ENCODE results near the gene SH3TC2. TPM values are rescaled to one million over a fixed set of nuclear protein-coding genes. Genes with fewer than 3 reads are reported as not detected.

Gene SH3TC2
- total RNA-seq, 2 experiments from 2014 or later = not detected

DNA sequence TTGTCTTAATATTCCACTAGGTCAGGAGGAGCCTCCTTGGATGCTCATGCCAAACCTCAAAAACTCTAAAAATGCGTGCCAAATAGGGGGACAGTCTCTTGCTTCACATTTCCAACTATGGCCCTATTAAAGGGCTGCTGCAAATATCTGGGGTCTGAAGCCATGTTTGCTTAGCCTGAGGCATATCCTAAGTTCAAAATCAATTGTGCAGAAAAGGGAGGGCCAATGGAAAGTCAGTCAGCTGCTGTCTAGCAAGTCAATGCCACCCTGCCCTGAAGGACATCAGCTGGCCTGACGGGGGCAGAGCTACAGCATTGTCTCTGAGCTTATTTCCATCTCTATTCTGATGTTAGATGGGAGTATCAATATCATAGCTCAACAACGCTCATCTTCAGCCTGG, 93.6 kb downstream of the SH3TC2 start:
- intact Hi-C loops (cut with DNase I, micrococcal nuclease) = no loop called here
- no peaks in the 10 kb centered on the region for H3K4me1 Mint-ChIP-seq
- no peaks in the 10 kb centered on the region for H3K36me3 Mint-ChIP-seq (ENCODE audit: low read depth)
- CTCF ChIA-PET = interaction anchor here (1.1 to 1.2 kb wide), 2 partner anchors 11 to 236 kb away, joined by 3 to 10 read pairs; no protein-coding TSS in a partner anchor
- peaks cover 3% of the 10 kb centered on the region for H3K27me3 Mint-ChIP-seq
- ATAC-seq (no peak), DNase-seq (no peak)
- POLR2A ChIA-PET = no interaction called here
- no peaks in the 10 kb centered on the region for H3K9me3 Mint-ChIP-seq (ENCODE audit: low read depth)
- H3K4me3 Mint-ChIP-seq = no peak overlapping the region
- H3K27ac Mint-ChIP-seq = no peak overlapping the region

DNA sequence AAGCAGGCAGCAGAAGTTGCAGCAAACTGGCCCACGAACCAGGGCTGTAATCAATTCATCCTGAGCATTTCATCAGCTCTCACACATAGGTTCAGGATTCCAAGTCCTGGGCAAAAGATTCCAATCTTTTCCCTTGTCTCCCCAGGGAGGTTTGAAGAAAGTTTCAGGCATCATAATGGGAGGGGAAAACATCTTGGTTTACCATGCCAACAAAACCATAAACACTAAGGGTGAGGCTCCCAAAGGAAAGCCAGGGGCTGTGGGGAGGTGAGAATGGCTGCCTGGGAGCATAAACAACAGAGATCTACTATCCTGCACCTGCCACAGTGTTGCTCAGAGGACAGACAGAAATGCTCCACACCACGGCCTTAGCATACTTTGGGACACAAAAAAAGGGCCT, 94.6 kb downstream of the SH3TC2 start:
- Mint-ChIP-seq H3K27ac (no peak overlapping the region), H3K36me3 (ENCODE audit: low read depth) (no peaks in the 10 kb centered on the region), H3K4me3 (no peak overlapping the region), H3K4me1 (no peaks in the 10 kb centered on the region), H3K27me3 (no peaks in the 10 kb centered on the region), H3K9me3 (ENCODE audit: low read depth) (no peaks in the 10 kb centered on the region)
- intact Hi-C loops (cut with DNase I, micrococcal nuclease) = no loop called here
- DNase-seq = no peak
- CTCF ChIA-PET = interaction anchor here (1.1 to 1.3 kb wide), 3 partner anchors 10 to 67 kb away, joined by 3 to 4 read pairs (median 3); no protein-coding TSS in a partner anchor
- ATAC-seq = no peak
- POLR2A ChIA-PET = no interaction called here

DNA sequence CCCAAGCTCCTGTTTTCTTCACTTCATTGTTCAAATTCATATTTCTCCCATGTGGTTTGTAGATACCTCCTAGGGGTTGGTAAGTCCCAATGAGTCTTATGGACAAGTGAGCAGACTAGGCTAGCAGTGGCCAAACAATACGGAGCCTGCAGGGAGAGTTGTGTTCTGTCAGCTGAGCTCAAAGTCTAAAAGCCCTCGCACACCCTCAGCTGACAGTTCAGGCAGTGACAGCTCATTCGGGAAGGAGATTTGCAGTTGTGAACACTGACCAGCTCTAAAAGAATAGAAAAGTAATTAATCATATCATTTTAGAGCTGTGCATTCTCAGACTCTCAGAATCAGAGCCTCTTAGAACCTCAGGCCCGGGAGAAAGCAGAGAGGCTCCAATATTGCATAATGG, 95.1 kb downstream of the SH3TC2 start:
- Mint-ChIP-seq H3K4me1 (no peaks in the 10 kb centered on the region), H3K27me3 (no peaks in the 10 kb centered on the region), H3K36me3 (ENCODE audit: low read depth) (no peaks in the 10 kb centered on the region), H3K27ac (no peak overlapping the region), H3K4me3 (no peak overlapping the region), H3K9me3 (ENCODE audit: low read depth) (no peaks in the 10 kb centered on the region)
- no peak for ATAC-seq
- POLR2A ChIA-PET = no interaction called here
- intact Hi-C loops (cut with DNase I, micrococcal nuclease) = no loop called here
- DNase-seq = no peak
- CTCF ChIA-PET = interaction anchor here (0.6 to 1.3 kb wide), 4 partner anchors 10 to 485 kb away, joined by 3 to 4 read pairs (median 3); no protein-coding TSS in a partner anchor

DNA sequence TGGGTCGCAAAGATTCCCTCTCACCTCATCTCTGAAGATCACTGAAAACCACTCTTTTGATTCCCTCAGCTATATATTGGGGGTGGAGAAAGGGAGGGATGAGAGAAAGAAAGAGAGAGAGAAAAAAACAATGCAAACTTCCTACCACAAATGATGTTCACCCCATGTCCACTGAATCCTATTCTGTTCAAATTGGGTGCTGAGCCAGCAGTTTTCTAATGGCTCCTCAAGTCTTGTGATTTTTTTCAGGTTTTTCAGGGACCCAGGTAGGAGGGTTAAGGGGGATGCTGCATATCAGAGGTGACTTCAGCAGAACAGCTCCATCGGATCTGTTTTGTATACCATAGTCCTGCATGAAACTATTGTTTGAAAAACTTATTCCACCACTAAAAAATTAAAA, 95.9 kb downstream of the SH3TC2 start:
- no peak for ATAC-seq
- H3K36me3 Mint-ChIP-seq (ENCODE audit: low read depth) = no peaks in the 10 kb centered on the region
- H3K27ac Mint-ChIP-seq = no peak overlapping the region
- H3K4me1 Mint-ChIP-seq = no peaks in the 10 kb centered on the region
- CTCF ChIA-PET = interaction anchor here (0.6 to 1.3 kb wide), 4 partner anchors 9 to 484 kb away, joined by 3 to 4 read pairs (median 3); no protein-coding TSS in a partner anchor
- H3K9me3 Mint-ChIP-seq (ENCODE audit: low read depth) = no peaks in the 10 kb centered on the region
- no peak overlapping the region for H3K4me3 Mint-ChIP-seq
- H3K27me3 Mint-ChIP-seq = no peaks in the 10 kb centered on the region
- intact Hi-C loops (cut with DNase I, micrococcal nuclease) = no loop called here
- DNase-seq = no peak
- POLR2A ChIA-PET = no interaction called here

DNA sequence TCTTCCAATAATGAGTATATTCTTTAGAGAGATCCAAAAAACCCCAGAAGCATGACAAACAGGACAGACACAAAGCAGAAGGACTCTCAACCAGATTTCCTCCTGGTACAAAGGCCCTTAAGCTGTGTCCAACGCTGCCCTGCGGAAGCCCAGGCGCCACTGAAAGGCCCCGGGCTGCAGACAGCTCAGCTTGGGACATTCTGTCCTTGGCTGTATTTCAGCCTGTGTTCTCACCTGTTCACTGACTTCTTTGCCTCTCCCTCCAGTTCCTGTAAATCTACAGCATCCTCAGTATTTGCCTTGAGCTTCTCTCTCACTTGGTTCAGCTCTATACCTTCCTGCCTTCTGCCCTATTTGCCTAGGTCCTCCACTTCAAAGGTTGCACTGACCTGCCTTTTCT, 96.5 kb downstream of the SH3TC2 start:
- no peaks in the 10 kb centered on the region for H3K27me3 Mint-ChIP-seq
- intact Hi-C loops (cut with DNase I, micrococcal nuclease) = no loop called here
- no peaks in the 10 kb centered on the region for H3K36me3 Mint-ChIP-seq (ENCODE audit: low read depth)
- ATAC-seq (no peak), DNase-seq (no peak)
- CTCF ChIA-PET = interaction anchor here (0.5 to 1.1 kb wide), 2 partner anchors 53 to 225 kb away, joined by 3 read pairs; no protein-coding TSS in a partner anchor
- POLR2A ChIA-PET = interaction anchor here (0.6 kb wide), 1 partner anchor 582 kb away, joined by 3 read pairs; no protein-coding TSS in a partner anchor
- no peaks in the 10 kb centered on the region for H3K9me3 Mint-ChIP-seq (ENCODE audit: low read depth)
- H3K27ac Mint-ChIP-seq = no peak overlapping the region
- no peak overlapping the region for H3K4me3 Mint-ChIP-seq
- no peaks in the 10 kb centered on the region for H3K4me1 Mint-ChIP-seq

DNA sequence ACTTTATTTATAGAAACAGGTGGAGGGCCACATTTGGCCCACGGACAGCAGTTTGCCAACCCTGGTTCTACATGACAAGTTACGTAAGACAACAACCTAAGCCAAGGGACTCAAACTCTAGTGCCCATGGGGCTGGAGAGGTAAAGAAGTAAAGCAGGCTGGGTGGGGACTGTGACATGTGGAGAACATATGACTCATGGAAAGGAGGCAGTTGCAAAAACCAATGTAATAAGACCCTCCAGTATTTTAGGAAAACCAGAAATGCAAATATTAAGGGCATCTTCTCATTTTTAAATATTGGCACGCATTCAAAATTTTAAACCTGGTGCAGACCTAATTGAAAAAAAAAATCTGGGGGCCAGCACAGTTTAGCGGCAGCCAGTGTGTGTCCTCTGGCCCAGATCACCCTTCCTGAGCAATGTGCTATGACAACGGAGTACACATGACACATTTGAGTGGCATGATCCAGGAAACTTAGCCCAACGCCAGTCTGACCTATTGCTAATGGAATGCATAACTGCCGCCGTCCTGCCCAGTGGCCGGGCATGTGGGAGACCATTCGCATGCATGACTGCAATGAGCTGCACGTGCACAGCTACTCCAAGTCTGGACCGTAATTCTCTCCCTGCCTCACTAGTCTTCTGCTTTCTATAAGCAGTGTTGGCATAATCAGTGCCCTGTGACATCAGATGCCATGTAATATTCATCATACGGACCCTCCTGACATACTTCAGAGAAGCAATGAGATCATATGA, 97.2 kb downstream of the SH3TC2 start:
- Mint-ChIP-seq H3K27ac (no peak overlapping the region), H3K9me3 (ENCODE audit: low read depth) (no peaks in the 10 kb centered on the region), H3K4me3 (no peak overlapping the region), H3K4me1 (no peaks in the 10 kb centered on the region), H3K27me3 (no peaks in the 10 kb centered on the region), H3K36me3 (ENCODE audit: low read depth) (no peaks in the 10 kb centered on the region)
- ChIA-PET POLR2A (interaction anchor here (0.6 kb wide), 1 partner anchor 582 kb away, joined by 3 read pairs; no protein-coding TSS in a partner anchor), CTCF (interaction anchor here (0.5 to 0.8 kb wide), 2 partner anchors 9 to 225 kb away, joined by 3 read pairs; no protein-coding TSS in a partner anchor)
- ATAC-seq (no peak), DNase-seq (no peak)
- intact Hi-C loops (cut with DNase I, micrococcal nuclease) = no loop called here

DNA sequence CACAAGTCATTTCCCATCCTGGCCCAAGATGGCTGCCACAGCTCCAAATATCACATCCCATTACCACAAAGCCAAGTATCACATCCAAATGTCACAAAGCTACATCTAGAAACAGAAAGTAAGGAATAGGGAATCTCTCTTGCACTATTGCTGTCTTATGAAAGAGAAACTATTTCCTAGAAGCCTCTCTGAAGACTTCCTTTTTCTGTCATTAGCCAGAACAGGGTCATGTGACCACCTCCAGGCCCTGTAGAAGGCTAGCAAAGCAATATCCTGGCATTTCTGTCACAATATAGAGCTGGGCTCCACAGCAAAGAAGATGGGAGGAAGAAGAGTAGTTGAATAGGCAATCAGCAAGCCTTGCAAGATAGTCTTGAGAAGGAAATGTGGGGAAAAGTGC, 99.2 kb downstream of the SH3TC2 start:
- no peaks in the 10 kb centered on the region for H3K27me3 Mint-ChIP-seq
- no peak overlapping the region for H3K4me3 Mint-ChIP-seq
- intact Hi-C loops (cut with DNase I, micrococcal nuclease) = no loop called here
- H3K4me1 Mint-ChIP-seq = no peaks in the 10 kb centered on the region
- ATAC-seq (no peak), DNase-seq (no peak)
- no peaks in the 10 kb centered on the region for H3K36me3 Mint-ChIP-seq (ENCODE audit: low read depth)
- H3K9me3 Mint-ChIP-seq (ENCODE audit: low read depth) = no peaks in the 10 kb centered on the region
- ChIA-PET CTCF (interaction anchor here (0.7 to 8.6 kb wide), 3 partner anchors 9 to 227 kb away, joined by 3 to 173 read pairs (median 3); no protein-coding TSS in a partner anchor), POLR2A (no interaction called here)
- H3K27ac Mint-ChIP-seq = no peak overlapping the region

DNA sequence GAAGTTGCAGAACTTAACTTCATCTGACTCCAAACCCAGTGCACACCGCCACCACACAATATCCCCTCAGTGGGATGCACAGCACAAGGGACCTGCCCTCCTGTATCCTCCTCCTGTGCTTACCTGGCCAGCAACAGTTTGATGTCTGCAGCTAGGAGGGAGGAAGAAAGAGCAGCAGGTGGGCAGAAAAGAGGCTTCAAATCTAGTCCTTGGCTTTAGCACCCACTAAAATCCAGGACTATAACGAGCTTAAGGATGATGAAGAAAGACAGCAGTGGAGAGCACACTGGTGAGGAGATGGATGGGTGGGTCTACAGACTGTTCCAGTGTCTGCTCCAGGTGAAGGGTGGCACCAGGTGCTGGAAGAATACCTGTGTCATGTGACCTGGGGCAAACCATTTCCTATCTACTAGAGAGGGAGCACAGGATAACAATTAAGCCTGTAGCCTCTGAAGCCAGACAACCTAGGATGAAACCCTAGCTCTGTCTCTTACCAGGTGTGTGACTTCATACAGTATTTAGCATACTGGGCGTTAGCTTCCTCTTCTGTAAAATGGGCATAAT, 100.0 kb downstream of the SH3TC2 start:
- CTCF ChIA-PET = interaction anchor here (0.6 to 8.6 kb wide), 4 partner anchors 8 to 1385 kb away, joined by 3 to 173 read pairs (median 4); no protein-coding TSS in a partner anchor
- H3K27me3 Mint-ChIP-seq = no peaks in the 10 kb centered on the region
- intact Hi-C loops (cut with DNase I, micrococcal nuclease) = no loop called here
- H3K27ac Mint-ChIP-seq = no peak overlapping the region
- POLR2A ChIA-PET = no interaction called here
- no peaks in the 10 kb centered on the region for H3K9me3 Mint-ChIP-seq (ENCODE audit: low read depth)
- H3K4me1 Mint-ChIP-seq = no peaks in the 10 kb centered on the region
- H3K4me3 Mint-ChIP-seq = no peak overlapping the region
- DNase-seq (no peak), ATAC-seq (no peak)
- H3K36me3 Mint-ChIP-seq (ENCODE audit: low read depth) = no peaks in the 10 kb centered on the region

DNA sequence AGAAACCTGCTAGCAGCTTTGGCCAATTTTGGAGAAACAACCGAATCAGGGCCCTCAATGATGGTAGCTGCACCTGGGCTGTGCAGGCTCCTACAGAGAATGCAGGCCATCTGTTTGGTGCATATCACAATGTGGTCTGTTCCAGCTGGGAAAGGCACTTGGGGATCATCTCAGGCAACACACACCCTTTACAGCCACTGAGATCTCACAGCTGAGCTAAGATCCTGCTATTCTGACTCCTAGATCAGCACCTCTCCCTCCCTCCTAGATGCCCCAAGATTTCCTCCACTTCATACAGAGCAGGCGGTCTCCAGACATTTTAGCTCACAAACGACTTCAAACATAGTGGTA, 100.7 kb downstream of the SH3TC2 start:
- Mint-ChIP-seq H3K4me3 (no peak overlapping the region), H3K4me1 (no peaks in the 10 kb centered on the region), H3K36me3 (ENCODE audit: low read depth) (no peaks in the 10 kb centered on the region), H3K9me3 (ENCODE audit: low read depth) (no peaks in the 10 kb centered on the region), H3K27ac (no peak overlapping the region), H3K27me3 (no peaks in the 10 kb centered on the region)
- ChIA-PET CTCF (interaction anchor here (1.1 to 8.6 kb wide), 2 partner anchors 11 to 226 kb away, joined by 5 to 173 read pairs; no protein-coding TSS in a partner anchor), POLR2A (no interaction called here)
- no peak for ATAC-seq
- intact Hi-C loops (cut with DNase I, micrococcal nuclease) = no loop called here
- DNase-seq = no peak

DNA sequence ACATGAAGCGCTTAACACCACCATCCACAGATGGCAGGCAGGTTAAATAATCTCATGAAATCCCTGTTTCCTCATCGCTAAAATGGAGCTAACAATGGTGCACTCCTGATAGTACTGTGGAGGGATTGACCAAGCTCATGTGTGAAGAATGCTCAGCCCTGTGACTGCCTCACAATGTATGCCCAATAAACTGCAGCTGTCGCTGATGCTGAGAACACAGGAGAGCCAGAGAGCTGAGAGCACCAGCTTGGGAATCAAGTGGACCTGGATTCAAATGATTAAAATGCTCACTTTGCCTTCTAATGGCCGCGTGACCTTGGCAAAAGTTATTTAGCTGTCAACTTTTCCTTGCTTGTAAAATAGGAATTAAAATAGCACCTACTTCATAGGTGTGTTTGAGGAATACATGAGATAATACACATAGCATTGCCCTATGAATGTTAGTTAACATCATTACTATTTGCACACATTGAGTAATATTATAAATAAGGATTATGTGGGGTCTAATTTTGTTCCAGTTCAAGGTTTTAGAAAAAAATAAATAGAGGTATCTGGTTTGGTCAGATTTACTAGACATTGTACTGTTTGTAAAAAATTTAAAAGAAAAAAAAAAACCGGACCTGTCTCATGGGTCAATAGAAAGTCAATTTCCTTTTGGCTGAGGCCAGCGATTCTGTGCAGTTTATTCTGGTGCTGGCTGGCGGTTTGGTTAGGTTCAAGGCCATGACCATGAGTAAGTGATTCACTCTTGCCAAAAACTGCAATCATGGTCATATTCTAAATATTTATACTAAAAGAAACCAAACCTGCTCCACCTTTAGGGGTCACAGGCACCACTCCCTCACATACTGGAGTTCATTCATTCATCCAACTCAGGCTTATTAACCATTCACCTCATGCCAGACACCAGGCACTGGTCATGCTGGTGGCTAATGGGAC, 101.3 kb downstream of the SH3TC2 start:
- ChIA-PET POLR2A (no interaction called here), CTCF (interaction anchor here (0.6 to 8.6 kb wide), 4 partner anchors 70 to 225 kb away, joined by 3 to 173 read pairs (median 4); no protein-coding TSS in a partner anchor)
- Mint-ChIP-seq H3K36me3 (ENCODE audit: low read depth) (no peaks in the 10 kb centered on the region), H3K9me3 (ENCODE audit: low read depth) (no peaks in the 10 kb centered on the region), H3K4me1 (no peaks in the 10 kb centered on the region), H3K27me3 (no peaks in the 10 kb centered on the region), H3K27ac (no peak overlapping the region), H3K4me3 (no peak overlapping the region)
- DNase-seq (no peak), ATAC-seq (no peak)
- intact Hi-C loops (cut with DNase I, micrococcal nuclease) = no loop called here

DNA sequence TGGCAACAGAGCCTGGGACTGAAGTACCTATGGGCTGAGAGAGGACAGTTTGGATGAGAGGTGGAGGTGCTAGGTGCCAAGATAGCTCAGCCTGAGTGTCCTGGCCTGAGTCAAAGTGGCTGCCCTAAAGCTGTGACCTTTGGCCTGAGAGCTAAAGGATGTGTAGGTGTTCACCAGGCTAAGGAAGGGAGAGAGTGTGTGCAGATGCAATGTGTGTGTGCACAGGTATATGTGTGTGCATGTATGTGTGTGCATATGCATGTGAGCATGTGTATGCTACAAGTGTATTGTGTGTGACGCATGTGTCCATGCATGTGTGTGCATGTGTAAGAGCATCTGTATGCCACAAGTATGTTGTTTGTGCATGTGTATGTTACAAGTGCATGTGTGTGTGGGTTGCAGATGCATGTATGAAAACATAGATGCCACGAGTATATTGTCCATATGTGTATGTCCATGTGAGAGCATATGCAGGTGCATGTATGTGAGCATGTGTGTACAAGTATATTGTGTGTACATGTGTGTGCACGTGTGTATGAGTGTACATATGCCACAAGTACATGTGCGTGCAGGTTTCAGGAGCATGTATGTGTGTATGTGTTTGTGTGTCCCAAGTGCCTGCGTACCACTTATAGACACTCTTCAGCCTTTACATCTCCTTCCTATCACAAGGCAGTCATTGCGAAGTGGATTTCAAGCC, 102.6 kb downstream of the SH3TC2 start:
- Mint-ChIP-seq H3K4me3 (no peak overlapping the region), H3K36me3 (ENCODE audit: low read depth) (no peaks in the 10 kb centered on the region)
- CTCF ChIA-PET = interaction anchor here (8.6 kb wide), 1 partner anchor 224 kb away, joined by 173 read pairs; no protein-coding TSS in a partner anchor

More for the DNA sequence above, 102.6 kb downstream of the SH3TC2 start:
- Mint-ChIP-seq H3K27me3 (no peaks in the 10 kb centered on the region), H3K9me3 (ENCODE audit: low read depth) (no peaks in the 10 kb centered on the region), H3K27ac (no peak overlapping the region), H3K4me1 (no peaks in the 10 kb centered on the region)
- POLR2A ChIA-PET = no interaction called here
- no peak for ATAC-seq
- DNase-seq = no peak
- intact Hi-C loops (cut with DNase I, micrococcal nuclease) = no loop called here
